HEK293 (cell line): ENCODE measurements around the gene IL1B.

ENCODE experiments used
- CTCF ChIA-PET: fragments of 350-600 bp; formaldehyde crosslinking; extraction: SDS; loops from one replicate; lab custom pipeline; 2021; ENCODE audit warnings: antibody characterized with exemption; lab: Yijun Ruan, JAX
- POLR2A ChIA-PET: fragments of 300-600 bp; formaldehyde crosslinking; extraction: SDS; loops from one replicate; lab custom pipeline; 2020; ENCODE audit warnings: antibody characterized with exemption, inconsistent platforms; lab: Yijun Ruan, JAX
- H3K27ac ChIP-seq: fragments of 200-500 bp; sonication (Bioruptor generic); 2 replicates; pipeline ENCODE4 v1.5.1; 2014; ENCODE audit warnings: low read depth, low read length, control low read depth, inconsistent platforms; ENCODE audit errors: extremely low read depth
- H3K36me3 ChIP-seq, 2 experiments: fragments of 200-500 bp in 1 of 2; sonication (Bioruptor generic) in 1 of 2; 1 replicate in 1 of 2; 2 replicates in 1 of 2; pipeline ENCODE4 v1.5.1; 2014 to 2017; ENCODE audit warnings: inconsistent platforms in 2 of 2, low read length in 2 of 2; ENCODE audit not compliant: control insufficient read depth in 2 of 2, insufficient read depth in 1 of 2
- H3K4me1 ChIP-seq: fragments of 200-500 bp; sonication (Bioruptor generic); 2 replicates; pipeline ENCODE4 v1.5.1; 2014; ENCODE audit warnings: mild to moderate bottlenecking, low read length, inconsistent platforms; ENCODE audit not compliant: control insufficient read depth, insufficient read depth
- H3K4me3 ChIP-seq: 2 replicates; pipeline ENCODE4 v1.5.1; 2011; ENCODE audit warnings: low read depth, mild to moderate bottlenecking, control low read depth, low read length, moderate library complexity
- H3K9me3 ChIP-seq: fragments of 200-500 bp; sonication (Bioruptor generic); 2 replicates; pipeline ENCODE4 v1.5.1; 2014; ENCODE audit warnings: low read depth, low read length, inconsistent platforms; ENCODE audit not compliant: control insufficient read depth, insufficient read depth
- EGR2 ChIP-seq: fragments of 450-650 bp; formaldehyde crosslinking; IDR thresholded peaks from 2 replicates; pipeline ENCODE4 v1.5.1; 2016; ENCODE audit warnings: low read depth, missing biosample characterization, missing genetic modification characterization
- GLI4 ChIP-seq: fragments of 450-650 bp; formaldehyde crosslinking; IDR thresholded peaks from 2 replicates; pipeline ENCODE4 v1.5.1; 2016; ENCODE audit warnings: missing biosample characterization, missing genetic modification characterization
- HOXC10 ChIP-seq: sonication (generic); formaldehyde crosslinking; IDR thresholded peaks from 2 replicates; pipeline ENCODE4 v1.8.1; 2023; ENCODE audit warnings: mild to moderate bottlenecking, missing genetic modification reagents
- OVOL3 ChIP-seq: fragments of 450-650 bp; formaldehyde crosslinking; IDR thresholded peaks from 2 replicates; pipeline ENCODE4 v1.5.1; 2016; ENCODE audit warnings: missing biosample characterization, missing genetic modification characterization
- PRDM6 ChIP-seq: fragments of 450-650 bp; formaldehyde crosslinking; IDR thresholded peaks from 2 replicates; pipeline ENCODE4 v1.5.1; 2017; ENCODE audit warnings: missing biosample characterization, missing genetic modification characterization
- SP7 ChIP-seq: fragments of 450-650 bp; formaldehyde crosslinking; IDR thresholded peaks from 2 replicates; pipeline ENCODE4 v1.5.1; 2016; ENCODE audit warnings: missing biosample characterization, missing genetic modification characterization
- YY2 ChIP-seq: fragments of 450-650 bp; formaldehyde crosslinking; IDR thresholded peaks from 2 replicates; pipeline ENCODE4 v1.5.1; 2016; ENCODE audit warnings: missing biosample characterization, missing genetic modification characterization
- ZBTB21 ChIP-seq: fragments of 450-650 bp; formaldehyde crosslinking; IDR thresholded peaks from 2 replicates; pipeline ENCODE4 v1.5.1; 2017; ENCODE audit warnings: missing biosample characterization, missing genetic modification characterization
- ZBTB44 ChIP-seq: fragments of 450-650 bp; IDR thresholded peaks from 2 replicates; pipeline ENCODE4 v1.5.1; 2018; ENCODE audit warnings: missing biosample characterization, mild to moderate bottlenecking, missing genetic modification characterization
- ZFP37 ChIP-seq: fragments of 450-650 bp; formaldehyde crosslinking; IDR thresholded peaks from 2 replicates; pipeline ENCODE4 v1.5.1; 2016; ENCODE audit warnings: missing biosample characterization, missing genetic modification characterization
- ZNF18 ChIP-seq: fragments of 450-650 bp; formaldehyde crosslinking; IDR thresholded peaks from 2 replicates; pipeline ENCODE4 v1.5.1; 2016; ENCODE audit warnings: missing biosample characterization, missing genetic modification characterization
- ZNF202 ChIP-seq: fragments of 450-650 bp; formaldehyde crosslinking; IDR thresholded peaks from 2 replicates; pipeline ENCODE4 v1.5.1; 2016; ENCODE audit warnings: missing biosample characterization, missing genetic modification characterization, borderline replicate concordance
- ZNF341 ChIP-seq: fragments of 450-650 bp; formaldehyde crosslinking; IDR thresholded peaks from 2 replicates; pipeline ENCODE4; 2016; ENCODE audit warnings: low read depth, missing biosample characterization, missing genetic modification characterization
- ZNF354C ChIP-seq: fragments of 450-650 bp; formaldehyde crosslinking; IDR thresholded peaks from 2 replicates; pipeline ENCODE4 v1.5.1; 2016; ENCODE audit warnings: missing biosample characterization, missing genetic modification characterization, low read depth, borderline replicate concordance
- ZNF488 ChIP-seq: fragments of 450-650 bp; formaldehyde crosslinking; IDR thresholded peaks from 2 replicates; pipeline ENCODE4 v1.5.1; 2016; ENCODE audit warnings: missing biosample characterization, missing genetic modification characterization
- ZNF530 ChIP-seq: fragments of 450-650 bp; formaldehyde crosslinking; IDR thresholded peaks from 2 replicates; pipeline ENCODE4 v1.5.1; 2016; ENCODE audit warnings: low read depth, missing biosample characterization, missing genetic modification characterization
- ZNF747 ChIP-seq: fragments of 450-650 bp; formaldehyde crosslinking; IDR thresholded peaks from 2 replicates; pipeline ENCODE4 v1.5.1; 2016; ENCODE audit warnings: missing biosample characterization, missing genetic modification characterization
- ZNF791 ChIP-seq: fragments of 450-650 bp; formaldehyde crosslinking; IDR thresholded peaks from 2 replicates; pipeline ENCODE4 v1.5.1; 2016; ENCODE audit warnings: missing biosample characterization, missing genetic modification characterization
- ZNF792 ChIP-seq: fragments of 450-650 bp; formaldehyde crosslinking; IDR thresholded peaks from 2 replicates; pipeline ENCODE4 v1.5.1; 2016; ENCODE audit warnings: missing biosample characterization, missing genetic modification characterization

Gene IL1B

GRCh38 chr2:112828251-112828691, 8.3 kb downstream of the IL1B start (continued):
- TF ChIP-seq SP7 (tag by site-specific recombination) (no peak), ZNF18 (tag by site-specific recombination) (no peak)

GRCh38 chr2:112827604-112828185, 8.9 kb downstream of the IL1B start:
- no peaks in the 10 kb centered on the region; the same call in 1 of the 2 replicates for H3K4me1 ChIP-seq
- no peaks in the 10 kb centered on the region for H3K9me3 ChIP-seq
- CTCF ChIA-PET, result interaction anchor here (0.6 kb wide), 1 partner anchor 10 kb away, joined by 6 read pairs; no protein-coding TSS in a partner anchor
- POLR2A ChIA-PET, result no interaction called here
- no peak overlapping the region for H3K27ac ChIP-seq
- no peak overlapping the region for H3K4me3 ChIP-seq
- no peaks in the 10 kb centered on the region for H3K36me3 ChIP-seq
- TF ChIP-seq ZNF530 (tag by site-specific recombination), result no peak
- TF ChIP-seq ZNF747 (tag by site-specific recombination), result no peak
- no peak for TF ChIP-seq ZNF341 (tag by site-specific recombination)

- POLR2A ChIA-PET, result no interaction called here
Observed at GRCh38 chr2:112827009-112827408, 9.6 kb downstream of the IL1B start.

More at GRCh38 chr2:112827009-112827408, 9.6 kb downstream of the IL1B start:
- no peaks in the 10 kb centered on the region; the same call in 1 of the 2 replicates for H3K4me1 ChIP-seq
- CTCF ChIA-PET, result no interaction called here
- no peak overlapping the region for H3K4me3 ChIP-seq
- TF ChIP-seq HOXC10 (no peak), ZNF488 (tag by site-specific recombination) (no peak), ZNF354C (tag by site-specific recombination) (no peak), ZFP37 (tag by site-specific recombination) (no peak), ZNF791 (no peak), ZBTB44 (tag by site-specific recombination) (no peak), ZNF792 (tag by site-specific recombination) (no peak), PRDM6 (tag by site-specific recombination) (no peak), ZBTB21 (tag by site-specific recombination) (no peak), GLI4 (tag by site-specific recombination) (no peak), EGR2 (tag by site-specific recombination) (no peak), OVOL3 (no peak), YY2 (tag by site-specific recombination) (no peak), ZNF202 (tag by site-specific recombination) (no peak)
- H3K9me3 ChIP-seq, result no peaks in the 10 kb centered on the region
- no peaks in the 10 kb centered on the region for H3K36me3 ChIP-seq
- H3K27ac ChIP-seq, result no peak overlapping the region
